GM15510 (cell line): ENCODE results near the gene ADSL.

Experiments
- POLR2A ChIP-seq: IDR thresholded peaks from 3 replicates; pipeline ENCODE4 v1.6.1; 2011; ENCODE audit warnings: borderline replicate concordance; ENCODE audit not compliant: insufficient read length; ENCODE audit errors: extremely low read depth

Gene ADSL

GRCh38 chr22:40322818-40323447 is 23.4 kb upstream of the ADSL start:
- TF ChIP-seq POLR2A = no peak

GRCh38 chr22:40323681-40324171 is 22.6 kb upstream of the ADSL start:
- TF ChIP-seq POLR2A = no peak

- no peak for TF ChIP-seq POLR2A
Observed at GRCh38 chr22:40324468-40325305, 21.6 kb upstream of the ADSL start.

DNA sequence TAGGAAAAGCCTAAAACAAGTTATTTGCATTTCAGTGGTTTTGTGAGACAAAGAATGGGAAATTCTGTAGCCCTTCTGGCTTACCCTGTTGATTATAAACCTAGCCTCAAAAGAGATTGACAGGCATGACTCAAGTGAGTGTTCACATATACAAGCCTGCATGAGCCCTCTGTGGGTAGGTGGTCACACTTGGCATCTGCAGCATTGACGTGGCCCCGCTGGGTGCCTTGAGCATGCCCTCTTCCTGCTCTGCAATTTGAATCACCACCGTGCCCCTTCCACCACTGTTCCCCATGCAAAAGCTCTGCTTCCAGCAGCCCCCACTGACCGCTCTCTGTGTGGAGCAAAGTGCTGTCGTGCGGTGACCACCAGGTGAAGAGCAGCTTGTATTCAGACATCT is 21.0 kb upstream of the ADSL start:
- TF ChIP-seq POLR2A = no peak

- TF ChIP-seq POLR2A = no peak
Observed at GRCh38 chr22:40326905-40327735, 19.2 kb upstream of the ADSL start.

DNA sequence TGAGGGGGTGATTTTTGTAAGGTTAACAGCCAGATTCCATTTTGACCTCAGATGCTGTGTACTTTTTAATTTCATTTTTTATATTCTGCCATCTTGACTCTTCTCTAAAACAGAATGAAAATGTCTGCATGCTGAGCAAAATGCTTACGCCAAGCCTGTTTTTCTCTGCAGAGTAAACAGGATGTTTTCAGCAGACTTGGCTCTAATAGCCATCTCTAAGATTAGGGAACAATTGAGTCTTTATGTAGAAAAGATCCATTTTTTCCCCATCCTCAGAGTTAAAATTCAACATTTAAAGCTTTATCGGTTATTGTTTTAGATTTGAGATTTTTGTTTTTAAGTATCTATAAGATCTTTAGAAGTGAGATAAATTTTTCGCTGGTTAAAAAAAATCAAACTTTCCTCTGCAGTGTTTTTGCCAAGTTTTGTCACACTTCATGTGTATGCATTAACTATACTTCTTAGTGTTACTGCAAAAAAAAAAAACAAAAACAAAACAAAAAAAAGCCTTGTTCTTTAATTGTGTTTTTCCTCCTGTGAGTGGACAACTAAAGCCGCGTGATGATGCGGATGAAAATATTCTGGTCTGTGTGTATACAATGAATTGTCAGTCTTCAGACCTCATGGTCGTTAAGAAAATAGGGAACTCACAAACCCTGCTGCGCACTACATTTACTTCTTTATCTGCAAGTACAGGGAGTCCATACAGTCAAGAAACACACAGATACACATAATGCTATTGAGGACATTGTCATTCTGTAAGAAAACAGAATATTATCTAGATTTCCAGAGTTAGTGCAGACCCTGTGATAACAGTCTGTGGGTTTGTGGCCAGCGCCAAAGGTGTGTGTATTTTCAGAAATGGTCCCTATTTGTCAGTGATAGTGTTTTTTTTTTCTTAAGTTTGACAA is 17.5 kb upstream of the ADSL start:
- no peak for TF ChIP-seq POLR2A

DNA sequence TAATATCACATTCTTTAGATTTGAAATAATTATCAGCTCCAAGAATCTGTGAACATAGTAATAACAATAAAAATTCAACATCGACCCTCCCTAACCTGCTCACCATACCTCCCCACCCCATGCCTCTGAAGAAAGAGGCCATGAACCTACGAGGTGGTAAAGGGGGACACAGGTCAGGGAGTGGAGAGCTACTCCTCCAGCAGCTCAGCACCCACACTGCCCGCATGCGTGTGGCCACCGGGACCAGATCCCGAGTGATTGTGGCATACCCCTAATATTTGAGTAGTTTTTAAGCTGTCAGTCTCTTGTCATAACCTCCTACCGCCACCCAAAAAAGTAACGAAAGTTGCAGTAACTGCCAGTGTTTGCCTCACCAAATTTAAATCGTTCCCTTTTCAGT is 16.8 kb upstream of the ADSL start:
- TF ChIP-seq POLR2A = no peak

GRCh38 chr22:40330086-40330485 is 16.2 kb upstream of the ADSL start:
- no peak for TF ChIP-seq POLR2A

DNA sequence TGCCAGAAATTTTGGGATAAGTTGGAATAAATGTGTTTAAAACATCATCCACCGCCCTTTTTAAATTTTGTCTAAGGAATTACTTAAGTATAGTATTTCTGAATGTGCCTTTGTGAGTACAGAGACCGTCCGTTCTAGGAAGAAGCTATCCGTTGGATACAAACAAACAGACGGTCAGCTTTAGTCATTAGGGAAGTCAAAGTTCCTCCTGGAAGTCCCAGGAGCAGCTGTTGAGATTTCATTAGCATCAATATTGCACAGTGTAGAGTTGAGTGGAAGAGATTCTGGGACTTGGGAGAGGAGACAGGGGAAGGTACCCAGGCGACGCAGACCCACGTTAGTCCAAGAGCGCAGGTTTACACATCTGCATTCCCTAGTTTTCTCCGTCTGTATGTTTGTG is 15.7 kb upstream of the ADSL start:
- TF ChIP-seq POLR2A = no peak

DNA sequence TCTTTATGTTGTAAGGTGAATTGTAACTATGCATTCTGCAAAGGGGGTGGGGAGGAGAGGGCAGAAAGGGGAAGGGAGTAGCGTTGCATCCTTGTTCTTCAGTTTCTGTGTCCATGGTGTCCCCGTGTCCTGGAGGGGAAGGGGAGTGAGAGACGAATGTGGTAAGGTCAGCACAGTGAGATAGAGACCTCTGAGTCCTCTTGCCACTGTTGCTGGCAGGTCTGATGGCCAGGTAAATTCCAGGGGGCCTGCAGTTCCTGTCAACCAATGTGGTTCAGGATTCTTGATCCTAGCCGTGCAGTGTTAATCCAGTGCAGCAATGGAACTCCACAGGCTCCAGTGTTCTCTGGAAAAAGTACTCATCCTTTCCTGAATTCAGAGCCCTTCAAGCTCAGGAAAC is 14.6 kb upstream of the ADSL start:
- TF ChIP-seq POLR2A = no peak

DNA sequence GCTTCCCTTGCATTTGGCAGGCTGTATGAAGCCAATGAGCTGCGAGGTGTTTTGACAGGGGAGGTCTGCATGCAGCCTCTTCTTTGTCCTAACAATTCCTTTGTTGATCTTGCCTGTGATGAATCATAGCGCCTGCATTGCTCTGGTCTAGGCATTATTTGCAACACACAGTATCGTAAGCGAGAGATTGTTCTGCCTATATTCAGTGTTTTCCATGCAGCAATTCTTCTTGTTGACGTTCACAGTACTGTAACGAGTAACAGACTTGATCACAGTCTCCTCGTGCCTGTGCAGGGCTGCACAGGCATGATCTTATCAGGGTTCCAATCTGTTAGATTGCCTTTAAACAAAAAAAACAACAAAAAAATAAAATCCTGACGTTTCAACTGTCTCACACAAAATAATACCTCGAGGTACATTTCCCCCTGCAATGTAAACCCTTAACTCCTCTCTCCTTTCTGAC is 13.9 kb upstream of the ADSL start:
- no peak for TF ChIP-seq POLR2A

DNA sequence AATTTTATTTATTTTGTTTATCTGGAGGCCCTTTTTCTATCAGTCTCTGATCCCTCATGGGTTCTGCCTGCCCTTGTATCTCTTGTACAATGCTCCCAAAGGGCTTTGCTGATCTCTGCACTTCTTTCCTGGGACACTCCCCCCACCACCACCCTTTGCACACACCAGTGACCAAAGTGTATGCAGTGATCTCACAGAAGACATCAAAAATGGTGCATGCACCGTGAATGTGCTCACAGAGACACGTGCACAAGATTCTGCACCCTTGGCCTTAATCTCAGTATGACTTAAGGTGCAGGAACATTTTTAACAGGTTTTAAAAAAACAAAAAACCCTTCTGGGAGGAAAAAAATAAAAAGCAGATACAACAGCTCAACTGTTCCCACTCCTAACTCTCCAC is 12.2 kb upstream of the ADSL start:
- no peak for TF ChIP-seq POLR2A

GRCh38 chr22:40334899-40335298 is 11.4 kb upstream of the ADSL start:
- no peak for TF ChIP-seq POLR2A

DNA sequence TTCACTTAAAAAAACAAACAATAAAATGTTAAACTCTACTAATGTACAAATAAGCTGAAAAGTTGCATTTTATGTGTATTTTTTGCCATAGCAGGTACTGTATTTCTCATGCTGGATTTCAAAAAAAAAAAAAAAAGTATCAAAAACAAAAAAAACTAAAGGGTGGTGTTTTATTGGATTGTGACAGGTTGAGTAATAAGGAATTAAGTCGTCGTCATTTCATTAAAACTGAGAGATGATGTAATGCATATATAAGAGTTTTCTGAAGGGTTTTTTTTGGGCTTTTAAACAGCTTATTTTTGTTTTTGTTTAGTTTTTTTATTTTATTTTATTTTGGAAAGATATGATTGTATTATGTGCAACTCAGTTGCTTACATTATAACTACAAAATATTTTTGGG is 10.9 kb upstream of the ADSL start:
- TF ChIP-seq POLR2A = no peak

GRCh38 chr22:40340044-40340443 is 6.3 kb upstream of the ADSL start:
- no peak for TF ChIP-seq POLR2A

DNA sequence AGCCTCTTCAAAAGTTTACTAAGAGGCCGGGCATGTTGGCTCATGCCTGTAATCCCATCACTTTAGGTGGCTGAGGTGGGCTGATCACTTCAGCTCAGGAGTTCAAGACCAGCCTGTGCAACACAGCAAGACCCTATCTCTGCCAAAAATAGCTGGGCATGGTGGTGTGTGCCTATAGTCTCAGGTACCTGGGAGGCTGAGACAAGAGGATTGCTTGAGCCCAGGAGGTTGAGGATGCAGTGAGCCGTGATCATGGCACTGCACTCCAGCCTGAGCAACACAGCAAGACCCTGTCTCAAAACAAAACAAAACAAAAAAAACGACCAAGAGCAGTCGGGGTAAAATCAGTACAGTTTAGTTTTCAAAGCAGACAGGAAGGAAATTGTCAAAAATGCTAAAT is 4.7 kb upstream of the ADSL start:
- TF ChIP-seq POLR2A = no peak
